Glomerular visceral epithelial cell (primary cell): Measurements from ENCODE around the gene SSTR4.

ENCODE experiments used
- DNase-seq: peaks from one replicate; pipeline ENCODE4 v3.0.0-alpha.2; 2016; ENCODE audit errors: extremely low spot score

SSTR4 gene

DNA sequence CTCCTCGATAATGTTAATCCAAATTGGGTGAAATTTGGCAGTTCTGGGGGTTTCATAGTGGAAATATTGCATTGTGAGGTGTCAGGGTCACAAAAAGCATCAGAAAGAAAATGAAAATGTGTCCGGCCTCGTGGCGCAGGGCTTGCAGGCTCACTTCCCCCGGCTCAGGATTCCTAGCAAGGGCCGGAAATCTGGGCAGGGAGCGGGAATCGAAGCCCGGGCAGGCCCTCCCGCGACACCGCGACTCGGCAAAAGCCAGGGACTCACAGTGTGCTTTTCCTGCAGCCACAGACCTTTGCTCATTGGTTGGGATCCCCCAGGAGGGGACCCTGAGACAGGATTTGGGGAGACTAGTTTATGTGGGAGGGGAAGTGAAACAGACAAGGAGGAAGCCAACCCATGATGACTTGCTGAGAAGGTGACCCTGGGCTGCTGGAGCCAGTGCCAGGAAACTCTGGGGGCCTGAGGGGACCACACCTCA is 51.9 kb downstream of the SSTR4 start:
- DNase-seq, result no peak

DNA sequence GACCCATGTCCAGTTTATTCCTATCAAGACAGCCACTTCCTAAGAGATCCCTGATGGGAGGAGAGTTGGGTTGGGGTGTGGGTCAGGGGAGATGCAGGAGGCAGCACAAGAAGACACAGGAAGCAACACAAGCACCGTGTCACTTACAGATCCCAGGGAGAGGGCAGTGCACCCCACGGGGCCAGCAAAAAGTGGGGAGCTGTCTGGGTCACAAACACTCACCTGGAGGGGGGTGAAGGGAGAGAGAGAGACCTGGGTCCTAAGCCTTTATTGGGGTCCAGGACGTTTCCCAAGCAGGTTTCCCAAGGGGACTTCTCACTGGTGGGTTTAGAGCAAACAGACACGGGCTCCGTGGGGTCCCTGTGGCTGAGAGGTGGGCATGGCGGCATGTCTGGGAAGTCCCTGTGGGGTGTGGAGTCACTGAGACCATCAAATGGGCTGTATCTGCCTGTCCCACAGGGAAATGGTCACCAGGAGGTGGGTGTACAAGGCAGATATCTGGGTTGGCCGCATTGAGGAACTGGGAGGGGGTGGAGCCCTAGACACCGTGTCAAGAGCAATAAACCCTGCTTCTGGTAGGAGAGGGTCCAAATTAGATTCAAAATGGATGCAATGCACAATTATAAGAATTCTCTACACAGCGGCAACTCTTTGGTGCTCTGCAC is 52.6 kb downstream of the SSTR4 start:
- no peak for DNase-seq
